ENCODE measurements around the gene BATF. TPM values are rescaled to one million over a fixed set of nuclear protein-coding genes. Genes with fewer than 3 reads are reported as not detected.

Gene BATF
- total RNA-seq, 1 experiment from 2014 or later, result 55.7 TPM

DNA sequence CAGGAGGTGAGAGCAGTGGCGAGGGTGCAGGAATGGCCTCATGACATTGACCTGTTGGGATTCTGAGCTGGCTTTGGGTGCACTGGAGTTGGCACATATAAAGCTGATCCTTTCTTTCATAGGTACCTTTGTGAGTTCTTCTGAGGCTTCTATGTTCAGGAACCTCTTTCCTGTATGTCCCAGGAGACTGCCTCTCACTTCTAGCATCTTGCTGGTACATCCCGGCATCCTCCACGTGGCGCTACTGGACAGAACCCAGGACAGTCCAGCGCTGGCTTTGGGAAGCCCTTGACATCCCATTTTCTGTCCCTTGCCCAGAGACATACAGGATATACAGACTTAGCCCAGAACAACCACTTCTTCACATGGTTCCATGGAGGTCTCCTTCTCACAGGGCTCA, 44.4 kb upstream of the BATF start:
- H3F3A ChIP-seq (ENCODE audit: insufficient read depth, low read depth), result peaks cover 8% of the 10 kb centered on the region; the same call in 1 of the 2 replicates
- CTCF ChIA-PET, result interaction anchor here (1.0 to 1.1 kb wide), 2 partner anchors 83 kb away, joined by 4 read pairs; no protein-coding TSS in a partner anchor
- no TSS peak for BruUV-seq (replicated peaks)
- H3K27me3 ChIP-seq (ENCODE audit: insufficient read depth, low read depth), result no peaks in the 10 kb centered on the region
- no peak overlapping the region for H3K27ac ChIP-seq
- H3K36me3 ChIP-seq (ENCODE audit: low read depth), result 0 out of 2 replicates have a peak, but pooled peaks cover 12% of the 10 kb centered on the region
- H3K4me3 ChIP-seq, result no peak overlapping the region
- POLR2A ChIA-PET (ENCODE audit: unreplicated experiment), result interaction anchor here (0.6 kb wide), 1 partner anchor 15 kb away, joined by 3 read pairs; no protein-coding TSS in a partner anchor
- H4K20me1 ChIP-seq (ENCODE audit: insufficient read depth), result no peaks in the 10 kb centered on the region
- no peaks in the 10 kb centered on the region for H3K9me2 ChIP-seq (ENCODE audit: insufficient read depth)
- no peaks in the 10 kb centered on the region for H3K79me2 ChIP-seq (ENCODE audit: low read depth)
- H3K9me3 ChIP-seq (ENCODE audit: insufficient read depth, low read depth), result no peaks in the 10 kb centered on the region
- DNase-seq, result no peak
- intact Hi-C loops (cut with micrococcal nuclease; ENCODE audit: unreplicated experiment), result no loop called here
- TF ChIP-seq EZH2 (IDR thresholded peaks at IDR 0.05; ENCODE audit: low read depth), result no peak
- TF ChIP-seq CTCF (conservative IDR thresholded peaks at IDR 0.05), result no peak
- H3K4me1 ChIP-seq (replicated peaks; ENCODE audit: insufficient read depth), result no peaks in the 10 kb centered on the region; the same call in 1 of the 2 replicates
- no peak overlapping the region for H2AFZ ChIP-seq
- H3K4me2 ChIP-seq, result no peak overlapping the region

DNA sequence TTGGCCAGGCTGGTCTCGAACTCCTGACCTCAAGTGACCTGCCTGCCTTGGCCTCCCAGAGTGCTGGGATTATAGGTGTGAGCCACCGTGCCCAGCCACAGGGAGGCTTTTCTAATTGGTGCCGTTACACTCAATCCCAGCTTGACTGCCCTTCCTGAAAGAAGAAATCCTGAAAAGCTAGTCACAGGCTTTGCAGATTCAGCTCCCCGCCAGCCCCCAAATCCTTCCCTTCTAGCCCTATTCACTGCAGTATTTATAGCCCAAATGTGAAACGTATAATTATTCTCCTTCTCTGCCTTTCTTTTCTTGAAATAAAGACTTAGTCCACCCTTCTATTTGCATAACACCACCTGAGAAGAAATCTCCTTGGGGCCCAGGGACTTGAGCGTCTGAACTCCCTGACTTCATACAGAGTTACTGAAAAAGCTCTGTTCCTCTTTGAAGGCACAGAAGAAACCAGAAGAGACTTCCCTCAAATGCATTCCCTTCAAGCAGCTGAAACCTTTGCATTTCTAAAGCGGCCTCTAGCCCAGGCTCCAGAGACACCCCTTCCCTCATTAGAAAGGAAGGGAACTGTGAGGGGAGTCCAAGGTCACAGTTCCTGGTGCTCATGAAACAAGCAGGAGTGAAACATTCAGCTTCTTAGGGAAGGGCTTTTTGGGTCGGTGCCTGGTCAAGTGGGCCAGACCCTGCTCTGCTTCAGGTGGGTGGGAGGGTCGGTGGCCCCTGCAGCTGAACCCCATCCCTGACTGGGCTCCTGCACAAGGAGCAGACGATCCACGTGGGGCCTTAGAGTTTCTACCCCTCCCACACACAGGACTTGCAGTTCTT, 42.3 kb upstream of the BATF start:
- Histone ChIP-seq H3K27ac (no peak overlapping the region), H3K9me3 (ENCODE audit: insufficient read depth, low read depth) (no peaks in the 10 kb centered on the region), H3K4me2 (no peak overlapping the region), H3K27me3 (ENCODE audit: insufficient read depth, low read depth) (no peaks in the 10 kb centered on the region), H3K36me3 (ENCODE audit: low read depth) (0 out of 2 replicates have a peak, but pooled peaks cover 11% of the 10 kb centered on the region), H2AFZ (no peak overlapping the region), H3K4me1 (replicated peaks; ENCODE audit: insufficient read depth) (no peaks in the 10 kb centered on the region), H3F3A (ENCODE audit: insufficient read depth, low read depth) (peaks cover 9% of the 10 kb centered on the region; the same call in 1 of the 2 replicates), H3K4me3 (no peak overlapping the region), H4K20me1 (ENCODE audit: insufficient read depth) (no peaks in the 10 kb centered on the region), H3K9me2 (ENCODE audit: insufficient read depth) (no peaks in the 10 kb centered on the region), H3K79me2 (ENCODE audit: low read depth) (no peaks in the 10 kb centered on the region)
- ChIA-PET POLR2A (ENCODE audit: unreplicated experiment) (interaction anchor here (0.5 kb wide), 1 partner anchor 52 kb away, joined by 5 read pairs; the partner anchor contains the start of gene JDP2), CTCF (interaction anchor here (0.6 to 1.6 kb wide), 2 partner anchors 81 to 178 kb away, joined by 4 to 9 read pairs; no protein-coding TSS in a partner anchor)
- BruUV-seq (replicated peaks), result no TSS peak
- no peak for TF ChIP-seq EZH2 (IDR thresholded peaks at IDR 0.05; ENCODE audit: low read depth)
- TF ChIP-seq CTCF (conservative IDR thresholded peaks at IDR 0.05), result no peak
- intact Hi-C loops (cut with micrococcal nuclease; ENCODE audit: unreplicated experiment), result no loop called here
- DNase-seq, result no peak

DNA sequence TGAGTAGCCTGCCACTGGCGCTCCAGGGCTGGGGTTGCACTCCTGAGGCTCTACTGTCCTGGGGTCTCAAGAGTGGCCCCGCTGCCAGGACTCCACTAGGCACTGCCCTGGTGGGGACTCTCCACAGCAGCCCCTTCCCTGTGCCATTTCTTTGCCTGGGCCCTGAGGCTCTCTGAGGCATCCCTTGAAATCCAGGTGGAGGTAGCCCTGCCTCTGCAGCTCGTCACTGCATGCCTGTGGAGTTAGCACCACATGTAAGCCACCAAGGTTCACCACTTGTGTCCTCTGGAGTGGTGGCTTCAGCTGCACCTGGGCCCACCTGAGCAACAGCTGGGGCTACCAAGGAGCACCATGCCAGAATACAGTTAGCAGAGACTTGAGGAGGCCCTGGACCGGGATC, 39.9 kb upstream of the BATF start:
- Histone ChIP-seq H3K9me3 (ENCODE audit: insufficient read depth, low read depth) (no peaks in the 10 kb centered on the region), H3K27ac (no peak overlapping the region), H3K4me3 (no peak overlapping the region), H3K36me3 (ENCODE audit: low read depth) (no peaks in the 10 kb centered on the region), H4K20me1 (ENCODE audit: insufficient read depth) (no peaks in the 10 kb centered on the region), H3K4me2 (no peak overlapping the region), H3K79me2 (ENCODE audit: low read depth) (no peaks in the 10 kb centered on the region), H2AFZ (no peak overlapping the region), H3K4me1 (replicated peaks; ENCODE audit: insufficient read depth) (peaks cover 9% of the 10 kb centered on the region), H3F3A (ENCODE audit: insufficient read depth, low read depth) (peaks cover 17% of the 10 kb centered on the region), H3K9me2 (ENCODE audit: insufficient read depth) (no peaks in the 10 kb centered on the region), H3K27me3 (ENCODE audit: insufficient read depth, low read depth) (no peaks in the 10 kb centered on the region)
- ChIA-PET CTCF (no interaction called here), POLR2A (ENCODE audit: unreplicated experiment) (no interaction called here)
- intact Hi-C loops (cut with micrococcal nuclease; ENCODE audit: unreplicated experiment), result no loop called here
- BruUV-seq (replicated peaks), result no TSS peak
- DNase-seq, result no peak
- no peak for TF ChIP-seq CTCF (conservative IDR thresholded peaks at IDR 0.05)
- no peak for TF ChIP-seq EZH2 (IDR thresholded peaks at IDR 0.05; ENCODE audit: low read depth)
